Smooth muscle cell of the pulmonary artery (primary cell): Measurements from ENCODE around the gene RNF213. TPM values are rescaled to one million over a fixed set of nuclear protein-coding genes. Genes with fewer than 3 reads are reported as not detected.

ENCODE experiments used
- total RNA-seq: library from RNA; depleted of rRNA; stranded (reverse); fragments of >200 nt; gene quantifications from 2 replicates; pipeline ENCODE4 v1.2.3, GENCODE V29; 2014

RNF213 gene
- total RNA-seq: 189 and 228 TPM in 2 replicates

DNA sequence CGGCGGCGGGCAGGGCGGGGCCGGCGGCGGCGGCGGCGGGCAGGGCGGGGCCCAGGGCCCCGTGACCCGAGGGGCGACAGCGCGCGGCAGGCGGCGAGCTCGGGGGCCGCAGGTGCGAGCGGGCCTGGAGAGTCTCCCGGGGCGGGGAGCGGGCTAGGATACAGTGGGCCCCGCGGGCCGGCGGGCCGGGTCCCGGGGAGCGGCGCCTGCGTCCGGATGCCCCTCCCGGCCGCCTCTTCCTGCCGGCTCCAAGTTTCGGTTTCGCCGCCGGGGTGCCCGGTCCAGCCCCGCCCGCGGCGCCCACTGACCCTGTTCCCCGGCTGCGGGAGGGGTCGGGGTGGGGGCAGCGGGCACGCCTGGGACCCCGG is at the start of gene RNF213:
Gene RNF213, plus strand, starts transcription at position 62 of the 368 bp plus-strand sequence. CDS start 2,830 bp downstream, outside the sequence.

DNA sequence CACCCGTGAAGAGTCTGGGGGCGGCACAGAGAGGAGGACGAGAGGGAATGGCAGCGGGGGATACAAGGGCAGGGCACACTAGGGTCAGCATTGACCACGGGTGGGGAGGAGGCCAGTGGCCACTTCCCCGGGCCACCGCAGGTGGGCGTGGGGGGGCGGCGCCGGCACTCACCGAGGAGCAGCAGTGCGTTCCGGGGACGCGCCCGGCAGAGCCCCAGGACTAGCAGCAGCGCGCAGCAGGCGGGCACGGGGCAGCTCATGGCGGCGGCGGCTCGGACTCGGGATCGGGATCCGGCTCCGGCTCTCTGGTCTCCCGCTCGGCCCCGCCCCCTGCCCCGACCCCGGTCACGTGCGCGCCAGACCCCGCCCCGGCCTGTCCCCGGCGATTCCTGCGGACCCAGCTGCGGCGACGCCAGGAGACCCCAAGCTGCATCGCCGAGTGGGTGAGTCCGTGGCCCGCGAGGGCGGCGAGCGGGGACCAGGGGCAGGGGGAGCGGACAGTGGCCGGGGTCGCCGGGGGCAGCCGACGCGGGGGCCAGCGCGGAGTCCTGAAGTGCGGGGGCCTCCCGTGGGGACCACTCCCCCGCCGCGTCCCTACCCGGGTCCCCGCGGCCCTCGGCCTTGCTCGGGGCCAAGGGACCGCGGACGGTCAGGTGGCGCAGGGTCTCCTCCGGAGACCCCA is 40.5 kb upstream of the RNF213 start, which contains the start of the genes SGSH and SLC26A11:
Gene SGSH, minus strand, starts transcription at position 280 of the 682 bp plus-strand sequence. Its CDS starts 20 bp downstream, at position 260.
Gene SLC26A11, plus strand, starts transcription at position 374 of the 682 bp plus-strand sequence. CDS start 1,134 bp downstream, outside the sequence.

GRCh38 chr17:80414803-80415625 is 154.4 kb downstream of the RNF213 start, which contains the start of gene ENDOV:
Gene ENDOV (plus strand): TSS chr17:80415167. CDS start chr17:80415195, 28 bp downstream.

Other genes starting within 250 kb of the RNF213 start
- 38.5 and 51.9 TPM in 2 replicates for gene TBC1D16, start 225.0 kb upstream of the RNF213 start, total RNA-seq
- gene CCDC40, start 224.2 kb upstream of the RNF213 start, total RNA-seq: 1.8 and 1.9 TPM in 2 replicates
- gene GAA, start 159.3 kb upstream of the RNF213 start, total RNA-seq: 48.0 and 96.0 TPM in 2 replicates
- gene EIF4A3, start 113.7 kb upstream of the RNF213 start, total RNA-seq: 72.2 and 80.3 TPM in 2 replicates
- gene CARD14, start 90.8 kb upstream of the RNF213 start, total RNA-seq: 0.03 TPM in 1 of 2 replicates, not detected in the other
- 11.0 and 25.1 TPM in 2 replicates for gene SGSH, start 40.5 kb upstream of the RNF213 start, total RNA-seq
- gene SLC26A11, start 40.4 kb upstream of the RNF213 start, total RNA-seq: 12.4 and 19.0 TPM in 2 replicates
- 28.3 and 35.6 TPM in 2 replicates for gene ENDOV, start 154.3 kb downstream of the RNF213 start, total RNA-seq
- 7.7 and 8.0 TPM in 2 replicates for gene NPTX1, start 215.8 kb downstream of the RNF213 start, total RNA-seq